ENCODE results near the gene IQGAP3. TPM values are rescaled to one million over a fixed set of nuclear protein-coding genes. Genes with fewer than 3 reads are reported as not detected.
"Not testable (repeated sequence)": the region's sequence is repeated elsewhere in the genome, so short reads cannot be mapped to it uniquely, and the experiment has no call there.

Gene IQGAP3
- total RNA-seq, 3 donors from 2014 or later, result 3.4 to 15.5 (median 5.7) TPM

DNA sequence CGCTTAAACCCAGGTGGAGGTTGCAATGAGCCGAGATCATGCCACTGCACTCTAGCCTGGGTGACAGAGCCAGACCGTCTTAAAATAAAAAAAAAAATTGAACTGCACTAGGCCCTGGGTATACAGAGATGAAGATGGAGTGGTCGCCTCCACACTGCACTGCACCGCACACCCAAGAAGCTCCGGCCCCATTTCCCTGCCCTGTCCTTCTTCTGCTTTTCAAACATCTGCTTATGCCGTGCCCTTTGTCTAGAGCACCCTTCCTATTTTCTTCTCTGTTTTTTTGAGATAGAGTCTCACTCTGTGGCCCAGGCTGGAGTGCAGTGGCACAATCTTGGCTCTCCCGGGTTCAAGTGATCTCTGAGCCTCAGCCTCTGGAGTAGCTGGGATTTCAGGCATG is 17.4 kb downstream of the IQGAP3 start:
- no peaks in the 10 kb centered on the region for H3K9me3 ChIP-seq
- intact Hi-C loops (cut with DNase I, micrococcal nuclease), result no loop called here
- DNase-seq (no peak), ATAC-seq (no peak)
- H3K36me3 ChIP-seq (ENCODE audit: low read depth), result no peaks in the 10 kb centered on the region
- H3K4me1 ChIP-seq (ENCODE audit: low read depth), result no peaks in the 10 kb centered on the region
- no peak overlapping the region for H3K4me3 ChIP-seq
- TF ChIP-seq, protein P1, sequence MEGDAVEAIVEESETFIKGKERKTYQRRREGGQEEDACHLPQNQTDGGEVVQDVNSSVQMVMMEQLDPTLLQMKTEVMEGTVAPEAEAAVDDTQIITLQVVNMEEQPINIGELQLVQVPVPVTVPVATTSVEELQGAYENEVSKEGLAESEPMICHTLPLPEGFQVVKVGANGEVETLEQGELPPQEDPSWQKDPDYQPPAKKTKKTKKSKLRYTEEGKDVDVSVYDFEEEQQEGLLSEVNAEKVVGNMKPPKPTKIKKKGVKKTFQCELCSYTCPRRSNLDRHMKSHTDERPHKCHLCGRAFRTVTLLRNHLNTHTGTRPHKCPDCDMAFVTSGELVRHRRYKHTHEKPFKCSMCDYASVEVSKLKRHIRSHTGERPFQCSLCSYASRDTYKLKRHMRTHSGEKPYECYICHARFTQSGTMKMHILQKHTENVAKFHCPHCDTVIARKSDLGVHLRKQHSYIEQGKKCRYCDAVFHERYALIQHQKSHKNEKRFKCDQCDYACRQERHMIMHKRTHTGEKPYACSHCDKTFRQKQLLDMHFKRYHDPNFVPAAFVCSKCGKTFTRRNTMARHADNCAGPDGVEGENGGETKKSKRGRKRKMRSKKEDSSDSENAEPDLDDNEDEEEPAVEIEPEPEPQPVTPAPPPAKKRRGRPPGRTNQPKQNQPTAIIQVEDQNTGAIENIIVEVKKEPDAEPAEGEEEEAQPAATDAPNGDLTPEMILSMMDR (IDR thresholded peaks at IDR 0.05), result no peak

DNA sequence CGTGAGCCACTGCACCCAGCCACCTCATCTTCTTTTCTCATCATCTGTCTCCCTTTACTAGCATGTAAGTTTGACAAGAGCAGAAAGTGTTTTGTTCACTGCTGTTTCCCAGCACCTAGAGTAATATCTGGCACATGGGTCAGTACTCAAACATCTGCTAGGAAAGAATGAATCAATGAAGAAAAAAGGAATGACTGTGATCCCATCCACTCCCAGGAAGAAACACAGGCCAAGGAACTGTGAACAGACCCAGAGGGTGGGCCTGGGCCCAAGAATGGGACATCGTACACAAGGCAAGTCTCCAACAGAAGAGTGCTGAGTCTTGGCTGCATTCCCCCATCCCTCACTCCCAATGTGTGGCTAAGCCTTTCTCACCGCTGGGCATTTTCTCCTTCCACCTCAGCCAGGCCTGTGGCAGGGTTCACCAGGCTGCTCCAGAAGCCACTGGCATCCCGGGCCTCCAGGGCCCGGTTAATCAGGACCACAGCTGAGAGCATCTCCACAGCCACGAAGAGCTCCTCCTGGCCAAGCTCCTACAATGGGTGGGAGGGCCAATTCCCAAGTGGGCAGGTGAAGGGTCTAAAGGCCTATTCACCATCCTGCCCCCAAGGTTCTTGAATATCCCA is 18.4 kb downstream of the IQGAP3 start:
- no peak for ATAC-seq
- Histone ChIP-seq H3K36me3 (ENCODE audit: low read depth) (no peaks in the 10 kb centered on the region), H3K4me3 (no peak overlapping the region), H3K4me1 (ENCODE audit: low read depth) (no peaks in the 10 kb centered on the region), H3K9me3 (no peaks in the 10 kb centered on the region)
- TF ChIP-seq, protein P1 (IDR thresholded peaks at IDR 0.05), result no peak
- DNase-seq, result no peak
- intact Hi-C loops (cut with DNase I, micrococcal nuclease), result no loop called here

DNA sequence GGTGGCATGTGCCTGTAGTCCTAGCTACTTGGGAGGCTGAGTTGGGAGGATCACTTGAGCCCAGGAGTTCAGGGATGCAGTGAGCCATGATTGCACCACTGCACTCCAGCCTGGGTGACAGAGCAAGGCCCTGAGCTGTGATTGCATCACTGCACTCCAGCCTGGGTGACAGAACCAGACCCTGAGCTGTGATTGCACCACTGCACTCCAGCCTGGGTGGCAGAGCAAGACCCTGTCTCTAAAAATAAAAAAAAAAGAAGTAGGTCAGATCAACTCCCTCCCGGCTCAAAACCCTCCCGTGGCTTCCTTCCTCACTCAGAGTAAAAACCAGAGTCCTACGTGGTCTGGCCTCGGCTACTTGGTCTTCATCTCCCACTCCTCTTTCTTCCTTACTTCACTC is 19.4 kb downstream of the IQGAP3 start:
- H3K36me3 ChIP-seq (ENCODE audit: low read depth); H3K4me3 ChIP-seq; ATAC-seq; DNase-seq; H3K4me1 ChIP-seq (ENCODE audit: low read depth); H3K9me3 ChIP-seq; intact Hi-C loops (cut with DNase I, micrococcal nuclease): not testable (repeated sequence)

DNA sequence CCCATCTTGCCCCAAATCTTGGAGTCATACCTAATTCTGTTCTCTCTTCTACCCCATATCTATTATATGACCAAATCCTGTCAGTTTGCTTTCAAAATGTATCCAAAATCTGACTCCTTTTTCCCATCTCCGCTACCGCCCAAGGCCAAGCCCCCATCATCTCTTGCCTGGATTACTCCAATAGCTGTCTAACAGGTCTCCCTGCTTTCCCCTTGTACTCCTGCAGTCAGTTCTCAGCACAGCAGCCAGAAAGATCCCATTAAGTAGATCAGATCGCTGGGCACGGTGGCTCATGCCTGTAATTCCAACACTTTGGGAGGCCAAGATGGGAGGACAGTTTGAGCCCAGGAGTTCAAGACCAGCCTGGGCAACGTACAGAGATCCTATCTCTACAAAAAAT is 19.8 kb downstream of the IQGAP3 start:
- H3K36me3 ChIP-seq (ENCODE audit: low read depth), result no peaks in the 10 kb centered on the region
- no peaks in the 10 kb centered on the region for H3K9me3 ChIP-seq
- no peaks in the 10 kb centered on the region for H3K4me1 ChIP-seq (ENCODE audit: low read depth)
- H3K4me3 ChIP-seq, result no peak overlapping the region
- ATAC-seq (no peak), DNase-seq (no peak)
- intact Hi-C loops (cut with DNase I, micrococcal nuclease), result no loop called here
- TF ChIP-seq, protein P1 (IDR thresholded peaks at IDR 0.05), result no peak

DNA sequence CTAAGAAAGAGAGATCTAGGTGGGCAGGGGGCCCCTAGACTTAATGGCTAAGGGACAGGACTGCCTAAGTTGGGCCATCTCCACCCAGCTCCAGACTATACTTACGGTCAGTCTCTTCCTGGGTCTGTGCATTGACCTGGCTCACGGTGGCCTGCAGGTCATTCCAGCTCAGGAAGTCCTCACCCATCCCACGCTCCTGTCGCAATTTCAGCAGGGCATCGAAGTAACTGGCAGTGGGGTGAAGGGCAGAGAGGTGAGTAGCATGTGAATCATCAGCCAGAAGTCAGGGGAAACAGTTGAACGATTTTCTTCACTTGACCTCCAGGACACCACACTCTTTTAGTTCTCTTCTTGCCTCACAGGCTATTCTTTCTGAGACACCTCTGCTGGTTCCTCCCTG is 20.5 kb downstream of the IQGAP3 start:
- Histone ChIP-seq H3K36me3 (ENCODE audit: low read depth) (no peaks in the 10 kb centered on the region), H3K4me3 (no peak overlapping the region), H3K4me1 (ENCODE audit: low read depth) (no peaks in the 10 kb centered on the region), H3K9me3 (no peaks in the 10 kb centered on the region)
- no peak for ATAC-seq
- TF ChIP-seq, protein P1 (IDR thresholded peaks at IDR 0.05), result no peak
- intact Hi-C loops (cut with DNase I, micrococcal nuclease), result no loop called here
- DNase-seq, result no peak

DNA sequence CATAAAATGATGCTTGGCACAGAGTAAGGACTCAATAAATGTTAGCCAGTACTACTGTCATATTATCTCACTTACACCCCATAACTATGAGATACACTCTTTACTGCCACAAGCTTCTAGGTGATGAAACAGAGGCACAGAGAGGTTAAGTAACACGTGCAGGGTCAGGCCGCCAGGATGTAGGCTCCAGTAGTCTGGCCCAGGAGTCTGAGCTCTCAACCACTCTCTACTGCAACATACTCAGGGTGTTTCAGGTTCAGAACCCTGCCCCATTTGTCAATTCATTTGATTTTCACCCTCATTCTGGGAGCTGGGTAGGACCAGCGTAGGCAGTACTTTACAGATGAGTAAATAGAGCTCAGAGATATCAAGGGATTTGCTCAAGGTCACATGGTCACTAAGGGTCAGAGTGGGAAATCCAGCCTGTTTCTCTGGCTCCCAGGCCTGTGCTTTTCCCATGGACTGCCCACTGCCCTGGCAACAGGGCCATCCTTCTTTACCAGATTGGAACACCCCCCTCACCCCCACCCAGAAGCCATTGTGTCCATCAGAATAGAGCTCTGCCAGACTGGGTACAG is 21.2 kb downstream of the IQGAP3 start:
- intact Hi-C loops (cut with DNase I, micrococcal nuclease), result no loop called here
- H3K36me3 ChIP-seq (ENCODE audit: low read depth), result no peaks in the 10 kb centered on the region
- ATAC-seq, result no peak
- no peaks in the 10 kb centered on the region for H3K4me1 ChIP-seq (ENCODE audit: low read depth)
- DNase-seq, result no peak
- H3K9me3 ChIP-seq, result no peaks in the 10 kb centered on the region
- H3K4me3 ChIP-seq, result no peak overlapping the region
- TF ChIP-seq, protein P1 (IDR thresholded peaks at IDR 0.05), result no peak

Data from mucosa of descending colon (tissue), 3 donors.